ENCODE data around the gene PRKCH.

DNA sequence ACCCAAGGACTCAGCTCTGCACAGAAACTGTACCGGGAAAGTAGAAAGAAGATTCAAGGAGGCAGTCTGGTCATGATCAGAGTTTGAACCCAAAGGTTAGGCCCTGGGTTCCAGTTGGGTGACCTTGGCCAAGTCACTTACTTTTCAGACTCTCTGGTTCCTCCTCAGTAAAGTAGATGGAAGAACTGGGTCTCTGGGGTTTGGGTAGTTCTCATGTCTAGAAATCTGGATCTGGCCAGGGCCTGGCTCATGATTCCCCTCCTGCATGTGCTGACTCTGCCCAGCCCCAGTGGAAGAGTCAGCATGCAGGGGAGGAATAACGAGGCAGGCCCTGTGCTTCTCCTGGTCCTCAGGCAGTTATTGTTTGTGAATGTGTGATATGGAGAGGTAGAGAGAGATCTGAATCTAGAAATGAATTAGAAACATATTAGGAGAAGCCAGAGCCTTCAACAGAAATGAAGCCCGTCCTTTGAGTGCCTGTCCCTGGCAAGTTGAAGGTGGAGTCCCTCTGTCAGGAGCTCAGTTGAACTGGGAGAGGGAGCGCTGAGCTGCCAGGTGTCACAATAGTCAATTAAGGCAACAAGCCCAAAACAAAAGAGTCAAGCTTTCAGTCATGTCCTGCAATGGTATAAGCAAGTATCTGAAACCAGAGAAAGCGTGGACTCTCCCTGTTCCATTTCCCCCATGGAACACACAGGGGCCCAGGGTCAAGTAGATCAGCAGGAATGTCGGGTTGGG is 242.7 kb downstream of the PRKCH start:
- TF ChIP-seq, protein P1, sequence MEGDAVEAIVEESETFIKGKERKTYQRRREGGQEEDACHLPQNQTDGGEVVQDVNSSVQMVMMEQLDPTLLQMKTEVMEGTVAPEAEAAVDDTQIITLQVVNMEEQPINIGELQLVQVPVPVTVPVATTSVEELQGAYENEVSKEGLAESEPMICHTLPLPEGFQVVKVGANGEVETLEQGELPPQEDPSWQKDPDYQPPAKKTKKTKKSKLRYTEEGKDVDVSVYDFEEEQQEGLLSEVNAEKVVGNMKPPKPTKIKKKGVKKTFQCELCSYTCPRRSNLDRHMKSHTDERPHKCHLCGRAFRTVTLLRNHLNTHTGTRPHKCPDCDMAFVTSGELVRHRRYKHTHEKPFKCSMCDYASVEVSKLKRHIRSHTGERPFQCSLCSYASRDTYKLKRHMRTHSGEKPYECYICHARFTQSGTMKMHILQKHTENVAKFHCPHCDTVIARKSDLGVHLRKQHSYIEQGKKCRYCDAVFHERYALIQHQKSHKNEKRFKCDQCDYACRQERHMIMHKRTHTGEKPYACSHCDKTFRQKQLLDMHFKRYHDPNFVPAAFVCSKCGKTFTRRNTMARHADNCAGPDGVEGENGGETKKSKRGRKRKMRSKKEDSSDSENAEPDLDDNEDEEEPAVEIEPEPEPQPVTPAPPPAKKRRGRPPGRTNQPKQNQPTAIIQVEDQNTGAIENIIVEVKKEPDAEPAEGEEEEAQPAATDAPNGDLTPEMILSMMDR (IDR thresholded peaks at IDR 0.05; ENCODE audit: insufficient read depth, low read length): no peak
- TF ChIP-seq POLR2AphosphoS5 (IDR thresholded peaks at IDR 0.05; ENCODE audit: low read depth) (no peak), GABPA (IDR thresholded peaks at IDR 0.05; ENCODE audit: low read depth) (no peak), SPI1 (IDR thresholded peaks at IDR 0.05; ENCODE audit: borderline replicate concordance, low read depth) (no peak)
- TF ChIP-seq, protein P2, sequence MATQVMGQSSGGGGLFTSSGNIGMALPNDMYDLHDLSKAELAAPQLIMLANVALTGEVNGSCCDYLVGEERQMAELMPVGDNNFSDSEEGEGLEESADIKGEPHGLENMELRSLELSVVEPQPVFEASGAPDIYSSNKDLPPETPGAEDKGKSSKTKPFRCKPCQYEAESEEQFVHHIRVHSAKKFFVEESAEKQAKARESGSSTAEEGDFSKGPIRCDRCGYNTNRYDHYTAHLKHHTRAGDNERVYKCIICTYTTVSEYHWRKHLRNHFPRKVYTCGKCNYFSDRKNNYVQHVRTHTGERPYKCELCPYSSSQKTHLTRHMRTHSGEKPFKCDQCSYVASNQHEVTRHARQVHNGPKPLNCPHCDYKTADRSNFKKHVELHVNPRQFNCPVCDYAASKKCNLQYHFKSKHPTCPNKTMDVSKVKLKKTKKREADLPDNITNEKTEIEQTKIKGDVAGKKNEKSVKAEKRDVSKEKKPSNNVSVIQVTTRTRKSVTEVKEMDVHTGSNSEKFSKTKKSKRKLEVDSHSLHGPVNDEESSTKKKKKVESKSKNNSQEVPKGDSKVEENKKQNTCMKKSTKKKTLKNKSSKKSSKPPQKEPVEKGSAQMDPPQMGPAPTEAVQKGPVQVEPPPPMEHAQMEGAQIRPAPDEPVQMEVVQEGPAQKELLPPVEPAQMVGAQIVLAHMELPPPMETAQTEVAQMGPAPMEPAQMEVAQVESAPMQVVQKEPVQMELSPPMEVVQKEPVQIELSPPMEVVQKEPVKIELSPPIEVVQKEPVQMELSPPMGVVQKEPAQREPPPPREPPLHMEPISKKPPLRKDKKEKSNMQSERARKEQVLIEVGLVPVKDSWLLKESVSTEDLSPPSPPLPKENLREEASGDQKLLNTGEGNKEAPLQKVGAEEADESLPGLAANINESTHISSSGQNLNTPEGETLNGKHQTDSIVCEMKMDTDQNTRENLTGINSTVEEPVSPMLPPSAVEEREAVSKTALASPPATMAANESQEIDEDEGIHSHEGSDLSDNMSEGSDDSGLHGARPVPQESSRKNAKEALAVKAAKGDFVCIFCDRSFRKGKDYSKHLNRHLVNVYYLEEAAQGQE (IDR thresholded peaks at IDR 0.05; ENCODE audit: insufficient replicate concordance, low read depth): no peak
